H1 (cell line): ENCODE data around the gene FSTL4. TPM values are rescaled to one million over a fixed set of nuclear protein-coding genes. Genes with fewer than 3 reads are reported as not detected.

Experiments
- CTCF ChIA-PET: fragments of 300-600 bp; sonication (Branson Sonifier 250); formaldehyde crosslinking; loops from one replicate; lab custom pipeline; 2021; ENCODE audit not compliant: partially characterized antibody; lab: Charles Lee
- POLR2A ChIA-PET: fragments of 300-600 bp; sonication (Branson Sonifier 250); formaldehyde crosslinking; loops from one replicate; lab custom pipeline; 2021; ENCODE audit warnings: inconsistent platforms; ENCODE audit not compliant: partially characterized antibody; lab: Charles Lee
- DNase-seq, 2 experiments: peaks; one replicate each; pipeline versions ENCODE4 v3.0.0 to v3.0.0-alpha.2; 2010 to 2022; ENCODE audit warnings: low spot score in 2 of 2, low read depth in 1 of 2, mixed read lengths in 1 of 2
- FAIRE-seq: peaks from 2 replicates; lab custom pipeline; 2011; peaks lifted over from hg19 to GRCh38; lab: Jason Lieb, UNC
- H2AFZ ChIP-seq: 2 replicates; pipeline ENCODE4 v1.8.1; 2012; ENCODE audit warnings: low read length, inconsistent platforms
- H2AK5ac ChIP-seq: 2 replicates; pipeline ENCODE4 v1.6.1; 2013; ENCODE audit warnings: low read depth, low read length
- H2BK120ac ChIP-seq: replicated peaks from 2 replicates; pipeline ENCODE3; 2013; ENCODE audit warnings: low read depth, low read length, inconsistent platforms
- H2BK12ac ChIP-seq: 2 replicates; pipeline ENCODE4 v1.6.1; 2013; ENCODE audit warnings: low read depth, low read length
- H2BK15ac ChIP-seq: 2 replicates; pipeline ENCODE4 v1.6.1; 2013; ENCODE audit warnings: low read length
- H2BK20ac ChIP-seq: 2 replicates; pipeline ENCODE4 v1.6.1; 2013; ENCODE audit warnings: low read length
- H2BK5ac ChIP-seq: 2 replicates; pipeline ENCODE4 v1.6.1; 2013; ENCODE audit warnings: low read depth, low read length
- H3K14ac ChIP-seq: 2 replicates; pipeline ENCODE4 v1.6.1; 2013; ENCODE audit warnings: inconsistent platforms; ENCODE audit not compliant: insufficient read length
- H3K18ac ChIP-seq: 2 replicates; pipeline ENCODE4 v1.6.1; 2013; ENCODE audit warnings: low read length; ENCODE audit errors: extremely low read depth
- H3K23ac ChIP-seq: 2 replicates; pipeline ENCODE4 v1.6.1; 2013; ENCODE audit warnings: inconsistent platforms; ENCODE audit not compliant: insufficient read length
- H3K23me2 ChIP-seq: 2 replicates; pipeline ENCODE4 v1.6.1; 2013; ENCODE audit warnings: low read depth, low read length
- H3K27ac ChIP-seq: 2 replicates; pipeline ENCODE4 v1.6.1; 2011; ENCODE audit warnings: low read depth, low read length, inconsistent platforms
- H3K27me3 ChIP-seq, 4 experiments: replicated peaks in 1 of 4; 1 replicate in 1 of 4; 2 replicates in 3 of 4; pipeline versions ENCODE4 v1.6.1 to v1.8.1; 2011 to 2013; ENCODE audit warnings: low read length in 3 of 4, mild to moderate bottlenecking in 3 of 4, inconsistent platforms in 2 of 4, mixed read lengths in 2 of 4, moderate library complexity in 1 of 4; ENCODE audit not compliant: control insufficient read depth in 3 of 4, insufficient read depth in 3 of 4; ENCODE audit errors: extremely low read depth in 1 of 4
- H3K36me3 ChIP-seq, 4 experiments: 2 replicates each; pipeline versions ENCODE4 v1.6.1 to v1.8.1; 2011 to 2013; ENCODE audit warnings: mild to moderate bottlenecking in 4 of 4, low read length in 3 of 4, moderate library complexity in 2 of 4, control low read depth in 1 of 4, inconsistent platforms in 1 of 4; ENCODE audit not compliant: insufficient read depth in 4 of 4, control insufficient read depth in 2 of 4
- H3K4ac ChIP-seq: replicated peaks from 2 replicates; pipeline ENCODE3; 2013; ENCODE audit warnings: low read length, low read depth, mixed read lengths, inconsistent platforms; ENCODE audit not compliant: insufficient read length
- H3K4me1 ChIP-seq, 4 experiments: replicated peaks in 1 of 4; 1 replicate in 1 of 4; 2 replicates in 3 of 4; pipeline versions ENCODE4 v1.6.1 to v1.8.1; 2011 to 2013; ENCODE audit warnings: low read length in 3 of 4, inconsistent platforms in 2 of 4, mixed read lengths in 1 of 4; ENCODE audit not compliant: insufficient read depth in 4 of 4, control insufficient read depth in 3 of 4
- H3K4me2 ChIP-seq, 2 experiments: 2 replicates each; pipeline versions ENCODE4 v1.6.1 to v1.8.1; 2011 to 2013; ENCODE audit warnings: low read depth in 2 of 2, low read length in 2 of 2, control low read depth in 1 of 2, inconsistent platforms in 1 of 2, mild to moderate bottlenecking in 1 of 2; ENCODE audit not compliant: insufficient read depth in 1 of 2
- H3K4me3 ChIP-seq, 4 experiments: fragments of 200-600, 300-600 bp in 1 of 4; sonication (generic), shearing (Covaris generic), sonication (Bioruptor Twin) in 1 of 4; 2 replicates each; pipeline versions ENCODE4 v1.5.1 to v1.8.1; 2011 to 2016; ENCODE audit warnings: low read length in 4 of 4, low read depth in 3 of 4, control low read depth in 2 of 4, inconsistent platforms in 2 of 4, mild to moderate bottlenecking in 2 of 4, mixed read lengths in 1 of 4, moderate library complexity in 1 of 4; ENCODE audit not compliant: insufficient read depth in 2 of 4; ENCODE audit errors: extremely low read depth in 1 of 4
- H3K56ac ChIP-seq: replicated peaks from 2 replicates; pipeline ENCODE3; 2013; ENCODE audit warnings: low read depth, mild to moderate bottlenecking, mixed read lengths, low read length, inconsistent platforms; ENCODE audit not compliant: insufficient read length
- H3K79me1 ChIP-seq: 2 replicates; pipeline ENCODE4 v1.6.1; 2013; ENCODE audit warnings: low read depth, low read length, control low read depth
- H3K79me2 ChIP-seq, 2 experiments: 2 replicates each; pipeline versions ENCODE4 v1.6.1 to v1.8.1; 2012 to 2013; ENCODE audit warnings: low read length in 2 of 2, mild to moderate bottlenecking in 2 of 2, inconsistent platforms in 1 of 2; ENCODE audit not compliant: insufficient read depth in 2 of 2, control insufficient read depth in 1 of 2
- H3K9ac ChIP-seq, 4 experiments: replicated peaks in 1 of 4; 1 replicate in 1 of 4; 2 replicates in 3 of 4; pipeline versions ENCODE4 v1.6.1 to v1.8.1; 2011 to 2013; ENCODE audit warnings: low read depth in 3 of 4, low read length in 3 of 4, control low read depth in 2 of 4, mild to moderate bottlenecking in 2 of 4, moderate library complexity in 2 of 4, inconsistent platforms in 1 of 4; ENCODE audit errors: extremely low read depth in 1 of 4
- H3K9me3 ChIP-seq, 2 experiments: 2 replicates each; pipeline versions ENCODE4 v1.6.1 to v1.8.1; 2012 to 2013; ENCODE audit warnings: mild to moderate bottlenecking in 2 of 2, moderate library complexity in 2 of 2, control low read depth in 1 of 2, inconsistent platforms in 1 of 2, low read depth in 1 of 2, low read length in 1 of 2, mixed read lengths in 1 of 2; ENCODE audit not compliant: insufficient read depth in 2 of 2
- H4K20me1 ChIP-seq, 2 experiments: replicated peaks in 1 of 2; 2 replicates each; pipeline versions ENCODE3 to v1.8.1; 2011 to 2013; ENCODE audit warnings: inconsistent platforms in 2 of 2, low read length in 2 of 2, mild to moderate bottlenecking in 1 of 2; ENCODE audit not compliant: insufficient read depth in 2 of 2, control insufficient read depth in 1 of 2
- H4K5ac ChIP-seq: 2 replicates; pipeline ENCODE4 v1.6.1; 2013; ENCODE audit warnings: low read length, low read depth, mixed read lengths, inconsistent platforms; ENCODE audit not compliant: insufficient read length
- H4K8ac ChIP-seq: 2 replicates; pipeline ENCODE4 v1.8.0; 2013; ENCODE audit warnings: mild to moderate bottlenecking, moderate library complexity, low read length, inconsistent platforms; ENCODE audit not compliant: insufficient read depth; ENCODE audit errors: extremely low read depth
- H4K91ac ChIP-seq: replicated peaks from 2 replicates; pipeline ENCODE3; 2013; ENCODE audit warnings: low read length, mixed read lengths, inconsistent platforms; ENCODE audit not compliant: insufficient read length
- CBX5 ChIP-seq: fragments of 300-800, 300-1000 bp; sonication (generic); IDR thresholded peaks from 2 replicates; pipeline ENCODE4 v1.7.1; 2016; ENCODE audit warnings: antibody characterized with exemption, low read length, low read depth
- CHD1 ChIP-seq: IDR thresholded peaks from 2 replicates; pipeline ENCODE4 v1.6.1; 2012; ENCODE audit warnings: low read depth, low read length, improper control_type of control experiment
- E2F6 ChIP-seq: IDR thresholded peaks from 2 replicates; pipeline ENCODE4 v1.6.1; 2012; ENCODE audit warnings: inconsistent platforms
- KDM1A ChIP-seq: fragments of 200-600, 300-600 bp; sonication (generic); IDR thresholded peaks from 2 replicates; pipeline ENCODE4 v1.7.1; 2016; ENCODE audit warnings: mild to moderate bottlenecking, low read length, borderline replicate concordance
- PHF8 ChIP-seq: fragments of 200-600 bp; sonication (generic); conservative IDR thresholded peaks from 2 replicates; pipeline ENCODE4 v1.7.1; 2012; ENCODE audit warnings: low read depth, mild to moderate bottlenecking, inconsistent platforms, low read length, moderate library complexity
- POLR2A ChIP-seq, 2 experiments: IDR thresholded peaks; 1 replicate in 1 of 2; 2 replicates in 1 of 2; pipeline ENCODE4 v1.6.1; 2011; ENCODE audit warnings: low read depth in 2 of 2, low read length in 2 of 2, mild to moderate bottlenecking in 2 of 2; ENCODE audit errors: control extremely low read depth in 1 of 2
- POLR2AphosphoS5 ChIP-seq: IDR thresholded peaks from 2 replicates; pipeline ENCODE4 v1.6.1; 2011; ENCODE audit warnings: low read depth, low read length
- SAP30 ChIP-seq: fragments of 300-600 bp; sonication (generic); IDR thresholded peaks from 2 replicates; pipeline ENCODE4 v1.7.1; 2012; ENCODE audit warnings: low read length, moderate library complexity, mild to moderate bottlenecking, inconsistent platforms; ENCODE audit not compliant: insufficient read depth, insufficient replicate concordance
- SIX5 ChIP-seq: IDR thresholded peaks from 2 replicates; pipeline ENCODE4 v1.6.1; 2011; ENCODE audit warnings: mild to moderate bottlenecking, low read depth, low read length
- SP2 ChIP-seq: IDR thresholded peaks from 2 replicates; pipeline ENCODE4 v1.6.1; 2012; ENCODE audit warnings: mild to moderate bottlenecking, low read length, inconsistent platforms
- ZNF274 ChIP-seq: IDR thresholded peaks from 2 replicates; pipeline ENCODE4 v1.7.0; 2012; ENCODE audit warnings: low read length, borderline replicate concordance; ENCODE audit errors: extremely low read depth
- WGBS, 2 experiments: shearing (Covaris generic) in 1 of 2; methylation state at CpG; one replicate each; pipeline versions ENCODE4 v1.1.6 to v1.1.7; 2013 to 2015; ENCODE audit warnings: low lambda C conversion rate in 2 of 2, mixed read lengths in 2 of 2, inconsistent platforms in 1 of 2, low coverage in 1 of 2, missing lambda C conversion rate in 1 of 2; ENCODE audit not compliant: insufficient replicate concordance in 2 of 2, insufficient coverage in 1 of 2, insufficient read length in 1 of 2; ENCODE audit errors: extremely low coverage in 1 of 2, missing lambda C conversion rate in 1 of 2; 5-methylcytosine and 5-hydroxymethylcytosine counted together
- polyA plus RNA-seq, 7 experiments: library from polyadenylated mRNA; depleted of rRNA in 3 of 7; stranded (reverse) in 5 of 7; unstranded in 2 of 7; fragments of >200 nt in 5 of 7; fragments of 200-250 nt in 2 of 7; gene quantifications; 1 replicate in 5 of 7; 2 replicates in 1 of 7; 4 replicates in 1 of 7; pipeline versions ENCODE4 v1.2.1 to v1.2.3, GENCODE V29; 2011 to 2013; ENCODE audit warnings: missing spikeins in 2 of 7, mixed read lengths in 2 of 7
- total RNA-seq: library from RNA; stranded (reverse); fragmentation: NEBNext Ultra II Directional; extraction: Animal tissue kit (Norgen Biotek cat#: 25700); gene quantifications from 2 replicates; pipeline ENCODE4 v1.2.1, GENCODE V29; 2021

The FSTL4 gene
- total and polyA plus RNA-seq, 2 of the 8 experiments (the other 6 are each of a cell fraction or from before 2014, with no cell fraction given), result 3.1 to 4.1 TPM

GRCh38 chr5:133606835-133607234 is 5.5 kb downstream of the FSTL4 start:
- ChIA-PET CTCF (interaction anchor here (0.9 to 1.2 kb wide), 3 partner anchors 62 to 182 kb away, joined by 3 to 5 read pairs (median 4); no protein-coding TSS in a partner anchor), POLR2A (no interaction called here)
- H2AK5ac ChIP-seq, result no peak overlapping the region
- no peak overlapping the region for H3K4me3 ChIP-seq
- peaks cover 3 to 16% (median 10%) of the 10 kb centered on the region in 4 experiments; a peak in 5 of 7 replicates for H3K4me1 ChIP-seq
- WGBS, 2 experiments, result 91% methylated on average over 2 of the region's 2 CpGs; no CpG with 5 or more reads in 1 of the 2 experiments
- no peak overlapping the region for H2AFZ ChIP-seq
- no peak overlapping the region for H3K23ac ChIP-seq
- peaks cover 0 to 1% of the 10 kb centered on the region in 2 experiments for H4K20me1 ChIP-seq
- no peak overlapping the region for H3K14ac ChIP-seq
- no peak for DNase-seq
- H2BK120ac ChIP-seq, result no peak overlapping the region
- H4K5ac ChIP-seq, result no peak overlapping the region
- H4K91ac ChIP-seq, result no peak overlapping the region
- no peak overlapping the region for H3K4me2 ChIP-seq
- no peak overlapping the region for H2BK15ac ChIP-seq
- no peak overlapping the region for H2BK5ac ChIP-seq
- H3K9ac ChIP-seq, result no peak overlapping the region
- H4K8ac ChIP-seq, result no peak overlapping the region
- no peak overlapping the region for H2BK20ac ChIP-seq
- no peaks in the 10 kb centered on the region for H3K79me1 ChIP-seq
- H3K79me2 ChIP-seq, result no peaks in the 10 kb centered on the region
- no peaks in the 10 kb centered on the region for H3K9me3 ChIP-seq
- no peak overlapping the region for H2BK12ac ChIP-seq
- H3K4ac ChIP-seq, result no peak overlapping the region
- no peaks in the 10 kb centered on the region for H3K36me3 ChIP-seq
- FAIRE-seq, result no peak
- H3K23me2 ChIP-seq, result peaks cover 6% of the 10 kb centered on the region; the same call in 1 of the 2 replicates
- TF ChIP-seq KDM1A (no peak), POLR2AphosphoS5 (no peak), ZNF274 (no peak), SAP30 (no peak), SP2 (no peak), CBX5 (no peak), POLR2A (IDR thresholded peaks at IDR 0.05; ENCODE audit: control extremely low read depth in 1 of 2, low read depth in 2 of 2, low read length in 2 of 2) (no peak), E2F6 (no peak), SIX5 (no peak), CHD1 (no peak), PHF8 (no peak)
- H3K18ac ChIP-seq, result no peak overlapping the region
- no peak overlapping the region for H3K56ac ChIP-seq
- H3K27me3 ChIP-seq, result peaks cover 8 to 33% (median 22%) of the 10 kb centered on the region in 4 experiments
- no peak overlapping the region for H3K27ac ChIP-seq
